Coronary artery (tissue), 2 donors: ENCODE measurements around the gene FBXO41.

Source experiments
- DNase-seq: peaks from one replicate; pipeline ENCODE4 v3.0.0-alpha.2; 2017; ENCODE audit warnings: low spot score
- H3K27ac ChIP-seq, 2 donors: fragments of 200-600 bp; sonication (generic); one replicate each; pipeline ENCODE4 v1.5.1; 2016 to 2019
- H3K4me3 ChIP-seq: fragments of 200-600 bp; sonication (generic); 2 replicates; pipeline ENCODE4 v1.5.1; 2016; ENCODE audit warnings: mild to moderate bottlenecking, moderate library complexity
- CTCF ChIP-seq: fragments of 200-600 bp; sonication (generic); IDR thresholded peaks from one replicate; pipeline ENCODE4 v1.5.1; 2019; ENCODE audit warnings: antibody characterized with exemption

The FBXO41 gene

GRCh38 chr2:73259704-73260337 is 24.5 kb downstream of the FBXO41 start:
- Histone ChIP-seq H3K27ac (no peak overlapping the region), H3K4me3 (no peak overlapping the region)
- TF ChIP-seq CTCF = no peak
- DNase-seq = no peak

- no peak for TF ChIP-seq CTCF
- no peak overlapping the region for H3K4me3 ChIP-seq
- H3K27ac ChIP-seq = no peak overlapping the region
- no peak for DNase-seq
Observed at GRCh38 chr2:73259276-73259675, 25.0 kb downstream of the FBXO41 start.

GRCh38 chr2:73258913-73259215 is 25.4 kb downstream of the FBXO41 start:
- TF ChIP-seq CTCF = no peak

GRCh38 chr2:73258186-73258912 is 25.9 kb downstream of the FBXO41 start:
- no peak for TF ChIP-seq CTCF
- Histone ChIP-seq H3K4me3 (no peak overlapping the region), H3K27ac (no peak overlapping the region)
- no peak for DNase-seq

More at GRCh38 chr2:73258913-73259215, 25.4 kb downstream of the FBXO41 start:
- no peak for DNase-seq
- H3K4me3 ChIP-seq = no peak overlapping the region
- H3K27ac ChIP-seq = no peak overlapping the region

- no peak for TF ChIP-seq CTCF
- Histone ChIP-seq H3K27ac (no peak overlapping the region), H3K4me3 (no peak overlapping the region)
- no peak for DNase-seq
Observed at GRCh38 chr2:73257425-73258125, 26.7 kb downstream of the FBXO41 start.

- Histone ChIP-seq H3K4me3 (no peak overlapping the region), H3K27ac (no peak overlapping the region)
- DNase-seq = no peak
- no peak for TF ChIP-seq CTCF
Observed at GRCh38 chr2:73257021-73257420, 27.3 kb downstream of the FBXO41 start.

GRCh38 chr2:73256618-73256922 is 27.7 kb downstream of the FBXO41 start:
- H3K4me3 ChIP-seq = no peak overlapping the region
- TF ChIP-seq CTCF = no peak
- no peak for DNase-seq
- no peak overlapping the region for H3K27ac ChIP-seq
